HepG2 (cell line): ENCODE results near the gene TXNRD3. TPM values are rescaled to one million over a fixed set of nuclear protein-coding genes. Genes with fewer than 3 reads are reported as not detected.

ENCODE experiments used
- ATAC-seq: fragments of 200-7000 bp; cut with Tn5 transposase; 3 replicates; pipeline ENCODE4 v1.9.1; 2020; ENCODE audit warnings: mild to moderate bottlenecking, moderate library complexity
- BruUV-seq: library from RNA; stranded (reverse); fragments of 400-500 nt; replicated peaks from 2 replicates; lab custom pipeline; 2021; lab: Mats Ljungman, UMichigan
- CTCF ChIA-PET: fragments of 300-600 bp; formaldehyde crosslinking; extraction: SDS; loops from one replicate; lab custom pipeline; 2021; ENCODE audit warnings: low total read pairs, inconsistent platforms, low intra/inter-chr PET ratio; lab: Yijun Ruan, JAX
- POLR2A ChIA-PET: fragments of 350-600 bp; sonication (Branson Sonifier 250); formaldehyde crosslinking; loops from one replicate; lab custom pipeline; 2020; ENCODE audit warnings: antibody characterized with exemption, inconsistent platforms; lab: Yijun Ruan, JAX
- DNase-seq: peaks from one replicate; pipeline ENCODE4 v3.0.0-alpha.2; 2015; ENCODE audit warnings: low spot score
- FAIRE-seq: peaks from 3 replicates; lab custom pipeline; 2011; peaks lifted over from hg19 to GRCh38; lab: Jason Lieb, UNC
- H2AFZ ChIP-seq: one replicate; pipeline ENCODE4 v1.6.1; 2011; ENCODE audit warnings: low read length, inconsistent platforms
- H3K27ac ChIP-seq: fragments of 300-600 bp; 3 replicates; pipeline ENCODE4 v1.8.0; 2011; ENCODE audit warnings: mixed run types, mild to moderate bottlenecking, mixed read lengths, low read length, inconsistent platforms; ENCODE audit not compliant: insufficient read depth; ENCODE audit errors: extremely low read length
- H3K27me3 ChIP-seq, 2 experiments: fragments of 200-600 bp in 1 of 2; 2 replicates in 1 of 2; 3 replicates in 1 of 2; pipeline versions ENCODE4 v1.6.0 to v1.8.0; 2011; ENCODE audit warnings: low read length in 2 of 2, mild to moderate bottlenecking in 2 of 2, moderate library complexity in 2 of 2, inconsistent platforms in 1 of 2; ENCODE audit not compliant: insufficient read depth in 2 of 2, control insufficient read depth in 1 of 2
- H3K36me3 ChIP-seq, 2 experiments: fragments of 200-600 bp in 1 of 2; replicated peaks in 1 of 2; 2 replicates in 1 of 2; 3 replicates in 1 of 2; pipeline versions ENCODE4 v1.5.1 to v1.8.0; 2011; ENCODE audit warnings: low read length in 2 of 2, inconsistent platforms in 1 of 2; ENCODE audit not compliant: insufficient read depth in 2 of 2, control insufficient read depth in 1 of 2
- H3K4me1 ChIP-seq: 2 replicates; pipeline ENCODE4 v1.5.1; 2012; ENCODE audit warnings: low read length, inconsistent platforms; ENCODE audit not compliant: insufficient read depth
- H3K4me2 ChIP-seq: 2 replicates; pipeline ENCODE4 v1.6.0; 2011; ENCODE audit warnings: low read depth, low read length, inconsistent platforms
- H3K4me3 ChIP-seq, 3 experiments: fragments of 200-600 bp in 1 of 3; sonication (generic), shearing (Covaris generic) in 1 of 3; replicated peaks in 1 of 3; 2 replicates each; pipeline ENCODE4 v1.5.1; 2011 to 2016; ENCODE audit warnings: low read length in 3 of 3, inconsistent platforms in 2 of 3, low read depth in 2 of 3, mild to moderate bottlenecking in 2 of 3, control low read depth in 1 of 3, mixed read lengths in 1 of 3; ENCODE audit not compliant: insufficient read depth in 1 of 3
- H3K79me2 ChIP-seq: one replicate; pipeline ENCODE4 v1.6.1; 2011; ENCODE audit warnings: low read length, inconsistent platforms; ENCODE audit not compliant: insufficient read depth
- H3K9ac ChIP-seq: 2 replicates; pipeline ENCODE4 v1.6.0; 2011; ENCODE audit warnings: mild to moderate bottlenecking, low read depth, low read length, inconsistent platforms; ENCODE audit not compliant: insufficient read depth
- H3K9me3 ChIP-seq: 2 replicates; pipeline ENCODE4 v1.5.1; 2012; ENCODE audit warnings: mild to moderate bottlenecking, low read length
- H4K20me1 ChIP-seq: 2 replicates; pipeline ENCODE4 v1.6.0; 2011; ENCODE audit warnings: inconsistent platforms, mild to moderate bottlenecking, low read length, moderate library complexity; ENCODE audit not compliant: insufficient read depth
- BORCS8-MEF2B ChIP-seq: sonication (generic); formaldehyde crosslinking; IDR thresholded peaks from 2 replicates; pipeline ENCODE4 v1.8.0; 2022; ENCODE audit warnings: mild to moderate bottlenecking, missing genetic modification reagents
- MEIS1 ChIP-seq: sonication (generic); formaldehyde crosslinking; IDR thresholded peaks from 2 replicates; pipeline ENCODE4 v1.9.0; 2021; ENCODE audit warnings: mild to moderate bottlenecking, missing genetic modification reagents, moderate library complexity, borderline replicate concordance
- MYNN ChIP-seq: sonication (generic); formaldehyde crosslinking; IDR thresholded peaks from 2 replicates; pipeline ENCODE4 v1.4.0; 2020; ENCODE audit warnings: mild to moderate bottlenecking, low read depth, missing genetic modification reagents
- NFRKB ChIP-seq: fragments of 450-650 bp; IDR thresholded peaks from 2 replicates; pipeline ENCODE4 v1.6.1; 2017
- SRF ChIP-seq: IDR thresholded peaks from 2 replicates; pipeline ENCODE4 v1.6.1; 2011; ENCODE audit warnings: mild to moderate bottlenecking, low read depth, low read length, moderate library complexity
- ZFP1 ChIP-seq: IDR thresholded peaks from 2 replicates; pipeline ENCODE4 v1.6.1; 2016
- ZKSCAN1 ChIP-seq: fragments of 150-350 bp; IDR thresholded peaks from 2 replicates; pipeline ENCODE4 v1.6.1; 2014; ENCODE audit warnings: low read length
- ZNF264 ChIP-seq: sonication (generic); formaldehyde crosslinking; IDR thresholded peaks from 2 replicates; pipeline ENCODE4 v1.4.0; 2020; ENCODE audit warnings: missing genetic modification reagents
- ZNF564 ChIP-seq: sonication (generic); formaldehyde crosslinking; IDR thresholded peaks from 2 replicates; pipeline ENCODE4 v1.8.1; 2023; ENCODE audit warnings: mild to moderate bottlenecking, missing genetic modification reagents
- ZNF607 ChIP-seq: sonication (generic); formaldehyde crosslinking; IDR thresholded peaks from 2 replicates; pipeline ENCODE4 v1.5.1; 2020; ENCODE audit warnings: missing genetic modification reagents, mild to moderate bottlenecking, borderline replicate concordance
- ZSCAN25 ChIP-seq: sonication (generic); formaldehyde crosslinking; IDR thresholded peaks from 2 replicates; pipeline ENCODE4 v1.8.0; 2022; ENCODE audit warnings: mild to moderate bottlenecking, missing genetic modification reagents
- WGBS: methylation state at CpG from one replicate; pipeline ENCODE4 v1.1.6; 2017; ENCODE audit warnings: low lambda C conversion rate; 5-methylcytosine and 5-hydroxymethylcytosine counted together
- in situ Hi-C: cut with HindIII; loops from 2 replicates; pipeline ENCODE4 v1.10.0; 2017; ENCODE audit warnings: low pct_unique_long_range_greater_than_20kb; ENCODE audit not compliant: extremely low pct_ligation_motif_present
- intact Hi-C: fragments of 100-400 bp; cut with micrococcal nuclease; formaldehyde crosslinking; loops from one replicate; pipeline ENCODE4 v1.10.0; 2022; ENCODE audit not compliant: unreplicated experiment
- polyA plus RNA-seq, 8 experiments: library from polyadenylated mRNA; depleted of rRNA in 3 of 8; stranded (reverse) in 7 of 8; unstranded in 1 of 8; fragments of >200 nt; fragmentation: Illumina TruSeq in 4 of 8; extraction: Trizol in 4 of 8; gene quantifications; 2 replicates each; pipeline versions ENCODE4 v1.2.1 to v1.2.3, GENCODE V29; 2011 to 2016; ENCODE audit warnings: low read depth in 4 of 8, missing spikeins in 1 of 8, mixed read lengths in 1 of 8; ENCODE audit not compliant: insufficient read depth in 1 of 8
- total RNA-seq, 5 experiments: library from RNA; depleted of rRNA; stranded (reverse); fragments of >200 nt; fragmentation: Illumina TruSeq; extraction: Trizol; gene quantifications; 2 replicates each; pipeline ENCODE4 v1.2.3, GENCODE V29; 2016; ENCODE audit warnings: low read depth in 1 of 5
- TF ChIP-seq, protein P1 (sequence below): sonication (generic); formaldehyde crosslinking; IDR thresholded peaks from 2 replicates; pipeline ENCODE4 v1.4.0; 2020; ENCODE audit warnings: missing genetic modification reagents, borderline replicate concordance

The TXNRD3 gene
- total and polyA plus RNA-seq, 2 of the 13 experiments (the other 11 are each of a cell fraction or from before 2014, with no cell fraction given): 4.8 to 20.7 TPM

DNA sequence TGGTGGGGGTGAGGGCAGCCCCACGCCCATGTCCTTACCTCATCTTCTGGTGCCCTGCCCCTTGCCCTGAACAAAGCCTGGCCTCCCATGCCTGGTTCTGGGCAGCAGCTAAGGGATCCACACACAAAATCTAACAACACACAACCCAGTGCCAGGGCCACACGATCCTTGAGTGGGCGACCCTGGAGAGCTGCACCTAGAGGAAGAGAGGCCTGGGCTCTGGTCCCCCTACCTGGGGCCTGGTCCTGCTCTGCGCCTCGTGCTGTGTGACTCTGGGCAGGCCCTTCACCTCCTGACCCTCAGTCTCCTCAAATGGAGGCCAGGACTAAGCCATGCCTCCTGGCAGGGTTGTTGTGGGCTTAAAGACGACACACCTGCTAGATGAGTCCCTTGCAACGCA is 76.2 kb downstream of the TXNRD3 start:
- Histone ChIP-seq H3K27me3 (no peaks in the 10 kb centered on the region; a peak in 2 of 5 replicates), H3K9me3 (no peaks in the 10 kb centered on the region), H3K9ac (no peak overlapping the region), H3K36me3 (no peaks in the 10 kb centered on the region), H4K20me1 (no peaks in the 10 kb centered on the region), H3K4me2 (no peak overlapping the region), H3K4me3 (no peak overlapping the region), H2AFZ (no peak overlapping the region), H3K4me1 (0 out of 2 replicates have a peak, but pooled peaks cover 3% of the 10 kb centered on the region), H3K79me2 (no peaks in the 10 kb centered on the region), H3K27ac (no peak overlapping the region)
- in situ Hi-C loops (no loop called here), intact Hi-C loops (no loop called here)
- ATAC-seq: peak; percentile 27; the same call in 1 of the 3 replicates
- CTCF ChIA-PET: no interaction called here
- POLR2A ChIA-PET: no interaction called here
- TF ChIP-seq ZNF264 (CRISPR knock-in tag) (no peak), ZNF607 (CRISPR knock-in tag) (no peak), ZNF564 (no peak), SRF (no peak), MYNN (no peak), ZFP1 (CRISPR knock-in tag) (no peak), ZSCAN25 (no peak), MEIS1 (no peak), ZKSCAN1 (no peak), BORCS8-MEF2B (no peak), NFRKB (no peak)
- TF ChIP-seq, protein P1, sequence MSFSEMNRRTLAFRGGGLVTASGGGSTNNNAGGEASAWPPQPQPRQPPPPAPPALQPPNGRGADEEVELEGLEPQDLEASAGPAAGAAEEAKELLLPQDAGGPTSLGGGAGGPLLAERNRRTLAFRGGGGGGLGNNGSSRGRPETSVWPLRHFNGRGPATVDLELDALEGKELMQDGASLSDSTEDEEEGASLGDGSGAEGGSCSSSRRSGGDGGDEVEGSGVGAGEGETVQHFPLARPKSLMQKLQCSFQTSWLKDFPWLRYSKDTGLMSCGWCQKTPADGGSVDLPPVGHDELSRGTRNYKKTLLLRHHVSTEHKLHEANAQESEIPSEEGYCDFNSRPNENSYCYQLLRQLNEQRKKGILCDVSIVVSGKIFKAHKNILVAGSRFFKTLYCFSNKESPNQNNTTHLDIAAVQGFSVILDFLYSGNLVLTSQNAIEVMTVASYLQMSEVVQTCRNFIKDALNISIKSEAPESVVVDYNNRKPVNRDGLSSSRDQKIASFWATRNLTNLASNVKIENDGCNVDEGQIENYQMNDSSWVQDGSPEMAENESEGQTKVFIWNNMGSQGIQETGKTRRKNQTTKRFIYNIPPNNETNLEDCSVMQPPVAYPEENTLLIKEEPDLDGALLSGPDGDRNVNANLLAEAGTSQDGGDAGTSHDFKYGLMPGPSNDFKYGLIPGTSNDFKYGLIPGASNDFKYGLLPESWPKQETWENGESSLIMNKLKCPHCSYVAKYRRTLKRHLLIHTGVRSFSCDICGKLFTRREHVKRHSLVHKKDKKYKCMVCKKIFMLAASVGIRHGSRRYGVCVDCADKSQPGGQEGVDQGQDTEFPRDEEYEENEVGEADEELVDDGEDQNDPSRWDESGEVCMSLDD (CRISPR knock-in tag): no peak
- BruUV-seq: no TSS peak
- no peak for DNase-seq
- no peak for FAIRE-seq
- WGBS: 73% methylated on average over 3 of the region's 7 CpGs
